IMR-90 (cell line): ENCODE results near the gene DNM3.

Experiments used
- CHD1 ChIP-seq: IDR thresholded peaks from 2 replicates; pipeline ENCODE4 v1.6.1; 2012; ENCODE audit warnings: low read depth, low read length, improper control_type of control experiment
- CTCF ChIP-seq: conservative IDR thresholded peaks from 2 replicates; pipeline ENCODE4 v1.5.1; 2012; ENCODE audit warnings: mild to moderate bottlenecking, low read depth, low read length, improper control_type of control experiment
- FOS ChIP-seq: fragments of 150-350 bp; IDR thresholded peaks from 2 replicates; pipeline ENCODE4 v1.6.1; 2016; ENCODE audit warnings: low read depth, low read length
- POLR2A ChIP-seq: IDR thresholded peaks from 2 replicates; pipeline ENCODE4 v1.6.1; 2012; ENCODE audit warnings: mild to moderate bottlenecking, low read depth, low read length
- SMC3 ChIP-seq: fragments of 150-350 bp; IDR thresholded peaks from 2 replicates; pipeline ENCODE4 v1.6.1; 2016; ENCODE audit warnings: low read depth, mild to moderate bottlenecking, antibody characterized with exemption, low read length, moderate library complexity
- USF2 ChIP-seq: fragments of 150-350 bp; IDR thresholded peaks from 2 replicates; pipeline ENCODE4 v1.6.1; 2017; ENCODE audit warnings: mild to moderate bottlenecking, antibody characterized with exemption, low read length, low read depth

- TF ChIP-seq CTCF (no peak), FOS (no peak), SMC3 (no peak), POLR2A (no peak), CHD1 (no peak), USF2 (no peak)
These were observed 163.4 kb downstream of the DNM3 start for GRCh38 chr1:172004671-172005070.
